Measurements from ENCODE around the gene PALB2. TPM values are rescaled to one million over a fixed set of nuclear protein-coding genes. Genes with fewer than 3 reads are reported as not detected.

PALB2 gene
- total and polyA plus RNA-seq, 2 of the 8 experiments (the other 6 are each of a cell fraction or from before 2014, with no cell fraction given): 12.5 to 33.1 TPM

DNA sequence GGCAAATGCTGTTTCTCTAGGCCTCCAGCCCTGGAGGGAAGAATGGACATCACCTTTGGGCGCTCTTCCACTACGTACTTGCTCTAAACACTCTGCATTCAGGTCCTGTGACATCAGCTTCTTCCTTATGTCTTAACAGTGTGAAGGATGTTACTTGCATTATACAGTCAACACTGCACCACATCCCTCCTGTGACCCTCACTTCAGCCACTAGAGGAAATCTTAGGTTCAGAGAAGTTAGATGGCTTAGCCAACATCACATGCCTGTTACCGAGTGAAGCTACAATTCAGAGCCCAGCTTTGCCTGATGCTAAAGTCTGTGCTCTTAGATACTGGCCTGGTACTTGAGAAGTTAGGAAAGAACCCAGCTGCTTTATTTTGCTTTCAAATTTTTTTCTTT lies 65.3 kb downstream of the PALB2 start:
- Histone ChIP-seq H2BK15ac (ENCODE audit: low read length) (no peak overlapping the region), H3K79me1 (ENCODE audit: low read depth, low read length) (no peaks in the 10 kb centered on the region; the same call in 1 of the 2 replicates), H2BK20ac (ENCODE audit: low read length) (no peak overlapping the region), H2BK12ac (ENCODE audit: low read depth, low read length) (no peak overlapping the region), H4K20me1 (replicated peaks in 1 of 2; ENCODE audit: control insufficient read depth in 1 of 2, insufficient read depth in 2 of 2, low read length in 2 of 2) (peaks cover 2 to 9% of the 10 kb centered on the region in 2 experiments), H3K27me3 (replicated peaks in 1 of 4; ENCODE audit: control insufficient read depth in 3 of 4, extremely low read depth in 1 of 4, insufficient read depth in 3 of 4, low read length in 3 of 4) (no peaks in the 10 kb centered on the region), H3K56ac (replicated peaks; ENCODE audit: insufficient read length, low read depth, low read length) (no peak overlapping the region), H4K91ac (replicated peaks; ENCODE audit: insufficient read length, low read length) (no peak overlapping the region), H3K36me3 (ENCODE audit: control insufficient read depth in 2 of 4, insufficient read depth in 4 of 4, low read length in 3 of 4) (peaks cover 14 to 37% (median 23%) of the 10 kb centered on the region in 4 experiments; a peak in 7 of 8 replicates), H3K4ac (replicated peaks; ENCODE audit: insufficient read length, low read depth, low read length) (no peak overlapping the region), H3K9ac (replicated peaks in 1 of 4; ENCODE audit: extremely low read depth in 1 of 4, low read depth in 3 of 4, low read length in 3 of 4) (no peak overlapping the region), H3K4me2 (ENCODE audit: insufficient read depth in 1 of 2, low read depth in 2 of 2, low read length in 2 of 2) (no peak overlapping the region), H3K4me1 (replicated peaks in 1 of 4; ENCODE audit: control insufficient read depth in 3 of 4, insufficient read depth in 4 of 4, low read length in 3 of 4) (no peaks in the 10 kb centered on the region), H2AFZ (ENCODE audit: low read length) (no peak overlapping the region), H3K4me3 (ENCODE audit: extremely low read depth in 1 of 4, insufficient read depth in 2 of 4, low read depth in 3 of 4, low read length in 4 of 4) (no peak overlapping the region), H3K9me3 (ENCODE audit: insufficient read depth in 2 of 2, low read depth in 1 of 2, low read length in 1 of 2) (no peaks in the 10 kb centered on the region), H2BK120ac (replicated peaks; ENCODE audit: low read depth, low read length) (no peak overlapping the region), H2AK5ac (ENCODE audit: low read depth, low read length) (no peak overlapping the region), H3K18ac (ENCODE audit: extremely low read depth, low read length) (no peak overlapping the region), H3K79me2 (ENCODE audit: control insufficient read depth in 1 of 2, insufficient read depth in 2 of 2, low read length in 2 of 2) (no peaks in the 10 kb centered on the region), H3K23me2 (ENCODE audit: low read depth, low read length) (no peaks in the 10 kb centered on the region), H3K14ac (ENCODE audit: insufficient read length) (no peak overlapping the region), H3K27ac (ENCODE audit: low read depth, low read length) (no peak overlapping the region), H3K23ac (ENCODE audit: insufficient read length) (no peak overlapping the region), H4K5ac (ENCODE audit: insufficient read length, low read depth, low read length) (no peak overlapping the region), H4K8ac (ENCODE audit: extremely low read depth, insufficient read depth, low read length) (no peak overlapping the region), H2BK5ac (ENCODE audit: low read depth, low read length) (no peak overlapping the region)
- 88% methylated on average over 3 of the region's 3 CpGs; no CpG with 5 or more reads in 1 of the 2 experiments for WGBS, 2 experiments (ENCODE audit: extremely low coverage in 1 of 2, insufficient coverage in 1 of 2, insufficient read length in 1 of 2, insufficient replicate concordance in 2 of 2, low coverage in 1 of 2, low lambda C conversion rate in 2 of 2, missing lambda C conversion rate in 1 of 2)
- FAIRE-seq: no peak
- DNase-seq (ENCODE audit: low read depth in 1 of 2, low spot score in 2 of 2): no peak
- POLR2A ChIA-PET (ENCODE audit: partially characterized antibody): interaction anchor here (0.6 to 3.0 kb wide), 12 partner anchors 9 to 212 kb away, joined by 3 to 15 read pairs (median 4); partner anchors contain the start of genes DCTN5, EARS2, PALB2 and UBFD1
- CTCF ChIA-PET (ENCODE audit: partially characterized antibody): interaction anchor here (0.6 to 2.2 kb wide), 5 partner anchors 17 to 1582 kb away, joined by 3 to 8 read pairs (median 4); no protein-coding TSS in a partner anchor
- TF ChIP-seq CHD1 (IDR thresholded peaks at IDR 0.05; ENCODE audit: low read depth, low read length): no peak
- TF ChIP-seq, protein P1, sequence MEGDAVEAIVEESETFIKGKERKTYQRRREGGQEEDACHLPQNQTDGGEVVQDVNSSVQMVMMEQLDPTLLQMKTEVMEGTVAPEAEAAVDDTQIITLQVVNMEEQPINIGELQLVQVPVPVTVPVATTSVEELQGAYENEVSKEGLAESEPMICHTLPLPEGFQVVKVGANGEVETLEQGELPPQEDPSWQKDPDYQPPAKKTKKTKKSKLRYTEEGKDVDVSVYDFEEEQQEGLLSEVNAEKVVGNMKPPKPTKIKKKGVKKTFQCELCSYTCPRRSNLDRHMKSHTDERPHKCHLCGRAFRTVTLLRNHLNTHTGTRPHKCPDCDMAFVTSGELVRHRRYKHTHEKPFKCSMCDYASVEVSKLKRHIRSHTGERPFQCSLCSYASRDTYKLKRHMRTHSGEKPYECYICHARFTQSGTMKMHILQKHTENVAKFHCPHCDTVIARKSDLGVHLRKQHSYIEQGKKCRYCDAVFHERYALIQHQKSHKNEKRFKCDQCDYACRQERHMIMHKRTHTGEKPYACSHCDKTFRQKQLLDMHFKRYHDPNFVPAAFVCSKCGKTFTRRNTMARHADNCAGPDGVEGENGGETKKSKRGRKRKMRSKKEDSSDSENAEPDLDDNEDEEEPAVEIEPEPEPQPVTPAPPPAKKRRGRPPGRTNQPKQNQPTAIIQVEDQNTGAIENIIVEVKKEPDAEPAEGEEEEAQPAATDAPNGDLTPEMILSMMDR (IDR thresholded peaks at IDR 0.05; ENCODE audit: control extremely low read depth in 1 of 3, insufficient read depth in 1 of 3, low read depth in 1 of 3, low read length in 3 of 3): peak in 1 of 3 experiments; percentile 28; a peak in 1 of 4 replicates

Data from H1 (cell line).